PC-9 (cell line): ENCODE results near the gene BORCS5.

Experiments used
- EZH2 ChIP-seq: fragments of 200-600 bp; sonication (generic); IDR thresholded peaks from 2 replicates; pipeline ENCODE4 v1.8.0; 2017; ENCODE audit warnings: antibody characterized with exemption, low read depth
- TF ChIP-seq, protein P1 (sequence below): fragments of 200-600 bp; sonication (generic); conservative IDR thresholded peaks from 2 replicates; pipeline ENCODE4 v1.6.1; 2017; ENCODE audit warnings: mixed run types, antibody characterized with exemption, mild to moderate bottlenecking, moderate library complexity

DNA sequence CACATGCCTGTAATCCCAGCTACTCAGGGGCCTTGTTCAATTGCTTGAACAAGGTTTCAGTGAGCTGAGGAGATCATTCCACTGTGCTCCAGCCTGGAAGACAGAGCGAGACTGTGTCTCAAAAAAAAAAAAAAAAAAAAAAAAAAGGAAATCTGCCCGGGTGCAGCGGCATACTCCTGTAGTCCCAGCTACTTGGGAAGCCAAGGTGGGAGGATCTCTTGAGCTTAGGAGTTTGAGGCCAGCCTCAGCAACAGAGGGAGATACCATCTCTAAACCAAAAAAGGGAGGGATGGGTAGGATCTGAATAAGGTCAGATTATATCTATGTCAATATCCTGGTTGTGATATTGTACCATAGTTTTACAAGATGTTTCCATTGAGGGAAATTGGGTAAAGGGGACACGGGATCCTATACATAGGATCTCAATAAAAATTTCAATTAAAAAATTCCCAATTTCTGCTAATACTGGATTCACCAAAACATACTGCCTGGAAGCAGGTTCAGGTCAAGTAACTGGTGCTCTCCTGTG is 76.4 kb downstream of the BORCS5 start:
- TF ChIP-seq, protein P1, sequence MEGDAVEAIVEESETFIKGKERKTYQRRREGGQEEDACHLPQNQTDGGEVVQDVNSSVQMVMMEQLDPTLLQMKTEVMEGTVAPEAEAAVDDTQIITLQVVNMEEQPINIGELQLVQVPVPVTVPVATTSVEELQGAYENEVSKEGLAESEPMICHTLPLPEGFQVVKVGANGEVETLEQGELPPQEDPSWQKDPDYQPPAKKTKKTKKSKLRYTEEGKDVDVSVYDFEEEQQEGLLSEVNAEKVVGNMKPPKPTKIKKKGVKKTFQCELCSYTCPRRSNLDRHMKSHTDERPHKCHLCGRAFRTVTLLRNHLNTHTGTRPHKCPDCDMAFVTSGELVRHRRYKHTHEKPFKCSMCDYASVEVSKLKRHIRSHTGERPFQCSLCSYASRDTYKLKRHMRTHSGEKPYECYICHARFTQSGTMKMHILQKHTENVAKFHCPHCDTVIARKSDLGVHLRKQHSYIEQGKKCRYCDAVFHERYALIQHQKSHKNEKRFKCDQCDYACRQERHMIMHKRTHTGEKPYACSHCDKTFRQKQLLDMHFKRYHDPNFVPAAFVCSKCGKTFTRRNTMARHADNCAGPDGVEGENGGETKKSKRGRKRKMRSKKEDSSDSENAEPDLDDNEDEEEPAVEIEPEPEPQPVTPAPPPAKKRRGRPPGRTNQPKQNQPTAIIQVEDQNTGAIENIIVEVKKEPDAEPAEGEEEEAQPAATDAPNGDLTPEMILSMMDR: no peak
- no peak for TF ChIP-seq EZH2
